A172 (cell line): ENCODE measurements around the gene COQ8A. TPM values are rescaled to one million over a fixed set of nuclear protein-coding genes. Genes with fewer than 3 reads are reported as not detected.

Experiments
- DNase-seq: peaks from one replicate; pipeline ENCODE4 v3.0.0-alpha.2; 2015; ENCODE audit warnings: low spot score
- total RNA-seq: library from RNA; depleted of rRNA; stranded (reverse); fragments of >200 nt; shearing (Covaris generic); gene quantifications from 2 replicates; pipeline ENCODE4 v1.2.3, GENCODE V29; 2014; rRNA removed

The COQ8A gene
- 6.9 and 7.9 TPM in 2 replicates for total RNA-seq

DNA sequence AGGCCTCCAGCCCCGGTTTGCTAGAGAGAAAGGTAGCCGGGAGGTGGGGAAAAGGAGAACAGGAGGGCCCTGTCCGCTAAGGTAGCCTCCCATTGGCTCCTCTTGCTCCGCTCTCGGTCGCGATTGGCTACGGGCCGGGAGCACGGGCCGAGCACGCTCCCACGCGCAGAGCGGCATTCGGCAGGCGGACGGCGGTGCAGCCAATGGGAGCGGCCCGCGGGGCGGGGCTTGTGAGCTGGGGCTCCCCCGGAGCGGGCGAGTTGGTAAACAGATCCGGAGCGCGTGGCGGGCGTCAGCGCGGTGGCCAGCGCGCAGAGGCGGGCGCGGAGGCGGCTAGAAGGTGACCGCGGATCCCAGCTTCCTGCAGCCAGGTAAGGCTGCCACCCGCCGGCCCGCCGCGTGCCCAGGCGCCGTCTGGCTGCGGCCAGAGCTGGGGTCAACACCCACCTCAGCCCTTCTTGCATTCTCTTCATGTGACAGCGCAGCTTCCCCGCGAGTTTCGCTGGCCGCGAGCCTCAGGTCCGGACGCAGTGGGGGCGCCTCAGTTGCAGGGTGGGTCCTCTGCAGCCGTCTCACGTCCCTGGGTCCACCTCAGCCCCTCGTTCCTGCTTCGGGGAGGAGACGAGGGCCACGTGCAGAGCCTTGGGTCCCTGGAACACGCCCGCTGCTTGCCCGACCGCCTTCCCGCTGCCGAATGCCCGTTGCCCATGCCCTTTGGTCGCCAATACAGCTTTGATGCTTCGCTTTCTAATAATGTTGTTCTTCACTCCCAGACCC lies at the start of gene COQ8A:
COQ8A (plus strand) TSS at position 266 of the 777 bp plus-strand sequence. CDS start 21,092 bp downstream, outside the sequence.
- peak; percentile 100 for DNase-seq

DNA sequence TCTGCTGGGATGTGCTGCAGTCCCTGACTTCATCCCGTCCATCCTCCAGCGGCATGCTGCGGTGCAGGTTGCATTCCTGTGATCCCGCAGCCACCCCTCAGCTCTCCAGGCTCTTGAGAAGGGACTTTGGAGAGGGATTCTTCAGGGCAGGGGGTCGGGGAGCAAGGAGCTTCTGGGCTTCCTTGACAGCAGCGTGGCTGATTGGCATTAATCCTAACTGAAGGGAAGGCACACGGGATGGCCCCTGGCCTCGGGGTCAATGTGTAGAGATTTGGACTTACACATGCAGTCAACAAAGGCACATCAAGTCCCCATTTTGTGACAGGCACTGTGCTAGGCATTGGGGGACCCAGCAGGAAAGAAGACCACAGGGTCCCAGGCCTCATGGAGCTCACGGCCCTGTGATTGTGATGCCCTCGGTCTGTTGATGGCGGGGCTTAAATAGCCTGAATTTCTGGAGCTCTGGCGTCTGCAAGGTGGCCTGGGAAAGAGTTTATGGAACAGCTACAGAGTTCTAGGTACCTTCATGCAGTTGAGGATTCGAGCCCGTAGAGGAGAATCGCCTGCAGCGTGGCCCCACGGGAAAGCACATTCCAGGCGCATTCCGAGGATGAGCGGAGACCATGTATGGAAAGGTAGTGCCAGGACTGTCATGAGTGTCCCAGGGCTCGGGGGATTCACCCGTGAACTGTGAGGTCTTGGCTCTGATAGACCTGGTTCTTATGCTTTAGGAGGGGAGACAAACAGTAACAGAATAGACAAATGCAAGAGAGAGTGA lies 49.6 kb upstream of the COQ8A start:
- DNase-seq = no peak

DNA sequence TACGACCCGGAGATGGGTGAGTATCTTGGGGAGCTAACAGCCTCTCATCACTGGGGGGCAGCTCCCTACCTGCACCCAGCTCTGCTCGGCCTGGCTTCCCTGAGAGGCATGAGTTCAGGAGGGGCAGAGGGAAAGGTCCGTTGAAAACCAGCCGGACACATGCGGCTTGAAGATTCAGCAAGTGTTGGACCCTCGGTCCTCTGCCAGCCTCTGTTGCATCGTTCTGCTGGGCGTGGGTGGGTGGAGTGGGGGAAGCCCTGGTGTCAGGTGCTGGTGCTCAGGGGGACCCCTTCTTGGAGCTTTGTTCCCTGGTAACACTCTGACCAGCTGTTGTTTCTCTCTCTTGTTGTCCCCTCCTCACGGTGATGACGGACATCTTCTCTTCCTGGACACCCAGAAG lies 48.7 kb upstream of the COQ8A start:
- DNase-seq = no peak

DNA sequence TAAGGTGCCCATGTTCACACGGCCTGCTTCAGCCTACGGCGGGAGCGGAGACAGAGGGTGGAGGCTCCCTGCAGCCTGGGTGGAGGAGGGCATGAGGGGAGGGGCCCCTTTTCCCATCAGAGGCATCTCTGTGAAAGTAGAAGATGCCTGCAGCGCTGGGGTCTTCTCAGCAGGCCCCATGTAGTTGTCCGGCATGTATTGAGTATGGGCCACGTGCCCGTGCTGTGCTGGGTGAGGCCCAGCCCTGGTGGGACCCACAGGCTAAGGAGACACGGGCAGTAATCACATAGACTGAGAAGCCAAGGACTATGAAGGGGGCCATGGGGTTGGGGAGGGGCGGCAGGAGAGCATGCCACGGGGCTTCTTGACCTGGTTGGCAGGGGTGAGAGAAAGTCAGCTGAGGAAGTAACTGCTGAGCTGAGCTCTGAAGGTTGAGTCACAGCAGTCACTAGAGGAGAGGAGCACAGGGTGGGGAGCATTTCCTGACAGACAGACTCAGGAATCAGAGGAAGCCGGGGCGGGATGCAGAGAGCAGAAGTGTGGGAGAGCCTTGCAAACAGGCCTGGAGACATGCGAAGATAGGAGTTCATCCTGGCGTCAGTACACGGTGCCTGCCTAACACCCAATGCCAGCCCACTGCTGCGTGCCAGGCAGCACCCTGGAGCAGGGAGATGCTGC lies 48.1 kb upstream of the COQ8A start:
- peak; percentile 49 for DNase-seq

DNA sequence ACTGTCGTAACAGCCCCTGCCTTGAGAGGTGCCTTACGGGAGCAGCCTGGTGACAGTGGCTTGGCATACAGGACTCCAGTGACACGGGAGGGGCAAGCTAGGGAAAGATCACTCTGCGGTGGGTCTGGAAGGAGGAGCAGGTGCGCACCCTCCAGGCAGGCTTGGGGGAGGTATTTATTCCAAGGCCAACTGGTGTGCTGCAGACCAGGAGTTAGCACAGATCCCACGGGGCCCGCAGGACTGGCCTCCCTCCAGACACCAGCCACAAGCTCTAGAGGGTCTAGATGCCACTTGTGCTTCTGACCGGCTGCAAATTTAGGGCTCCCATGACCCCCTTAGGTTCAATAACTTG lies 47.6 kb upstream of the COQ8A start:
- no peak for DNase-seq

DNA sequence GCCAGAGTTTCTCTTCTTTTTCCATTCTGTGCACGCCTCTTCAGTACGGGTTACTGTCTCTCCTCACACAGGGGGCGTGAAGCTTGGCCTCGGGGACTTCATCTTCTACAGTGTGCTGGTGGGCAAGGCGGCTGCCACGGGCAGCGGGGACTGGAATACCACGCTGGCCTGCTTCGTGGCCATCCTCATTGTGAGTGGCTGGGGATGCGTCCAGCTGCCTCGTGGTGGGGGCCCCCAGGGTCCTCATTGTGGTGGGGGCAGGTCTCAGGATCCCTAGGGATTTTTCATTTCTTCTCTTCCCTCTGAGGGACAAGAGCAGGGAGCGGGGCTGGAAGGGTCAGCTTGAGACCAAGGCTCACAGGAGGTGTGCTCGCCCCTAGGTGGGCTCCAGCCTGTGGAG lies 46.2 kb upstream of the COQ8A start:
- no peak for DNase-seq

DNA sequence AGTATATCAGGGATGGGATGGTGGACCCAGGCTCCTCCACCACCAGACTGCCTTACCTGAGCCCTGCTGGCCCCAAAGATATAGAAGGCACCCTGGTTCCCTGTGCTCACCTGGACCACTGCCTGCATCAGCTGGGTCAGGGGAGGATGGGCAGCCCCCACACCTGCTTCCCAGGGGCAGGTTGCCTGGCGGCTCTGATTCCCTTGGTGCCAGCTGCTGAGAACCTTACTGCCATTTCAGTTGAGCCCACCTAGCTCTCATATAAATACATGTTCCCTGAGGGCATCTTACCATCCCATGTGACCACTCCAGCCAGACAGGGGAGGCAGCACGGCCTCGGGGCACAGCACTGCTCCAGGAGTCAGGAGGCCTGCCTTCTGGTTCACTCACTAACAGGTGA lies 45.3 kb upstream of the COQ8A start:
- no peak for DNase-seq

DNA sequence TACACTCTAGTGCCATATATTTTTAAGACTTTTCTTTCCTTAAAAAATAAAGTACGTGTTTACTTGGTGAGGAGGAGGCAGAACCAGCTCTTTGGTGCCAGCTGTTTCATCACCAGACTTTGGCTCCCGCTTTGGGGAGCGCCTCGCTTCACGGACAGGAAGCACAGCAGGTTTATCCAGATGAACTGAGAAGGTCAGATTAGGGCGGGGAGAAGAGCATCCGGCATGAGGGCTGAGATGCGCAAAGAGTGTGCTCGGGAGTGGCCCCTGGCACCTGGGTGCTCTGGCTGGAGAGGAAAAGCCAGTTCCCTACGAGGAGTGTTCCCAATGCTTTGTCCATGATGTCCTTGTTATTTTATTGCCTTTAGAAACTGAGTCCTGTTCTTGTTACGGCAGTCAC lies 44.5 kb upstream of the COQ8A start:
- DNase-seq = no peak

DNA sequence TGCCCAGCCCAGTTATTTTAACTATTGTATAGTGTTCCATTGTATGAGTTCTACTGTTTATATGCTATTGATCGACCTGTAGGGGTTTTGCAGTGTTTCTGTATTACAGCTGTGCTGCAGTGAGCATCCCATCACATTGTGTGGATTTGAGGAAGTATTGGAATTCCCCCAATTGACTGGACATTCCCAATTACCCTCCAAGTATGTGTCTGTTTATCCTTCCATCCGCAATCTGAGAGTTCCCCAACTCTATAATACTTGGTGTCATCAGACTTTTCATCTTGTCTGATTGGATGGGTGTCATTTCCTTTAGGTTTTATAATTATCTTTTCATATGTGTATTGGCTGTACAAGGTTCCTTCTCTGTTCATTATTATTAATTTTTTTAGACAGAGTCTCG lies 41.8 kb upstream of the COQ8A start:
- no peak for DNase-seq

DNA sequence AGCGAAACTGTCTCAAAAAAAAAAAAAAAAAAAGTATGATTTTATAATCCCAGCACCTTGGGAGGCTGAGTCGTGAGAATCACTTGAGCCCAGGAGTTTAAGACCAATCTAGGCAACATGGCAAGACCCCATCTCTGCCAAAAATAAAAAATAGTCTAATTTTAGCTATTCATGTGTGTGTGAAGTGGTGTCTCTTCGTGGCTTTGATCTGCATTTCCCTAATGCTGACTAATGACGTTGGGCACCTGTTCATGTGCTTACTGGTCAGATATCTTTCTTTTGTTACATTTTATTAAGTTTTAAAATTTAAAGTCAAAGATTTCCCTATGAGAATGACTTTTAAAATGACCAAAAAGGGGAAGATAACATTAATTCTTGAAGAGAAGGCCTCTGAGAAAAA lies 38.7 kb upstream of the COQ8A start:
- no peak for DNase-seq

DNA sequence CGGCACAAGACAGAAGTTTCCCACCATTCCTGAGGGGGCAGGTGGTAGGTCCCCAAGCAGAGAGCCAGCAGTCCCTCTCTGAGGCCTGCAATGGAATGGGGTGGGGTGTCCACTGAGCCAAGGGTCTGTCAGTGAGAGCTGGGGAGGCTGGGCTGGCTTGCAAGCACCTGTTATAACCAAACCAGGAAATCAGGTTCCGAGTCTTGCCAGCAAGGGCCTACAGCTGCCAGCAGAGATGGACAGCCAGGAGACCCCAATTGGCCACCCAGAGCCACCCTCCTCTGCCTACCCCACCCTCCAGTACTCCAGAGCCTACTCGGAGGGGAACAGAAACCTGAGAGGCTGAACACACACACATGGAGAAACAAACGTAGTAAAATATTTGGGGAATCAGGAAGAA lies 37.5 kb upstream of the COQ8A start:
- no peak for DNase-seq

DNA sequence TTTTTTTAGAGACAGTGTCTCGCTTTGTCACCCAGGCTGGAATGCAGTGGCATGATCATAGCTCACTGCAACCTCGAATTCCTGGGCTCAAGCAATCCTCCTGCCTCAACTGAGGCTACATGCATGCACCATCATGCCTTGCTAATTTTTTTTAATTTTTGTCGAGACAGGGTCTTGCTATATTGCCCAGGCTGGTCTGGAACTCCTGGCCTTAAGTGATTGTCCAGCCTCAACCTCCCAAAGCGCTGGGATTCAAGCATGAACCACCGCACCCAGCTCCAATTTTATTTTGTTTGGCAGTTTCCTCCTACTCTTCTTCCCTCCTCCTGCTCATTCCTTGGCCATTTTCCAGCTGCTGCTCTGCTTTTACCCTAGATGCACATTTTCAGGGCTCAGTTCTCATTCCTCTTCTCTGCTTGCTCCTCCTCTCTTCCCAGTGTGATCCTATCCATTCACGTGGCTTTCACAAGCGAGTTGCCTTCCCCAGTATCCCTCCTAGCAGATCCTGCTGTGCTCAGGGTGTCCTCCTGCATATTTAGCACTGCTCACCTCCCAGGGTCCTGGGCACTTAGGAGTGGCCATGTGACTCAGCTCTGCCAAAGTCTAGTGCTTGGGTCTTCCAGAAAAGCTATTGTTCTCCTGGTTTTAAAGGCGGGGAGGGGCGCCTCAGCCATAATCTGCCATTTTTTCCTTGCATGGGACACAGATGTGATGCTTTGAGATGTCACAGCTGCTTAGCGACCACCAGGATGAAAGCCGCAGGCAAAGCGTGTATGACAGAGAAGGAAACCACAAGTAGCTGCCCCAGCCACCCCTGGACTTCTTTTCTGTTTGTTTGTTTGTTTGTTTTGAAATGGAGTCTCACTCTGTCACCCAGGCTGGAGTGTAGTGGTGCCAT lies 36.0 kb upstream of the COQ8A start:
- DNase-seq = peak; percentile 44

DNA sequence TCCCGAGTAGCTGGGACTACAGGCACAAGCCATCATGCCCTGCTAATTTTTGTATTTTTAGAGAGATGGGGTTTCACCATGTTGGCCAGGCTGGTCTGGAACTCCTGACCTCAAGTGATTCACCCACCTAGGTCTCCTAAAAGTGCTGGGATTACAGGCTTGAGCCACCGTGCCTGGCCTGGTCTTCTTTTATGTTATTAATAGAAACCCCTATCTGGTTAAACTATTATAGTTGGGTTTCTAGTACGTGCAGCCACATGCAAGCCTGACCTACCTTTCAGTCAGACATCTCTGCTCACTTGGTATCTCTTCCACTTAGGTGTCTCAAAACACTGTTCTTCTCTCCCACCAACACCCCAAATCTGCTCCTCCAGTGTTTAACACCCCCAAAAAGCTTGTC lies 35.3 kb upstream of the COQ8A start:
- DNase-seq = no peak

DNA sequence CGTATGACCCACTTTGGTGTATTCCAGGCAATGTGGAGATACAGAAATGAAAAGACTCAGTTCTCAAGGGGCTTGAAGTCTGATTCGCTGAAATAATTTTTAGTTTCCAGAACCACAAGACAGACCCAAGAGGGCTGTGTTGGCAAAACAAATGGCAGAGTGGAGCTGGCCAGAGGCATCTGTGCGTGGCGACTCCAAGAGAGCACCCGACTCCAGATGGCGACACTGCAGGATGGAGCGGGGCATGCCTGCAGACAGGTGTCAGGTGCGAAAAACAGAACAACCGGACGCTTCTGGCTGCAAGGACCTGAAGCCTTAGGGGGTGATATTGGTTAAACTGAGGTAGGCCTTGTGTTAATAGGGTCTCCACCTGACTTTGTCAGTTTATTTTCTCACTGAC lies 31.7 kb upstream of the COQ8A start:
- DNase-seq = no peak

DNA sequence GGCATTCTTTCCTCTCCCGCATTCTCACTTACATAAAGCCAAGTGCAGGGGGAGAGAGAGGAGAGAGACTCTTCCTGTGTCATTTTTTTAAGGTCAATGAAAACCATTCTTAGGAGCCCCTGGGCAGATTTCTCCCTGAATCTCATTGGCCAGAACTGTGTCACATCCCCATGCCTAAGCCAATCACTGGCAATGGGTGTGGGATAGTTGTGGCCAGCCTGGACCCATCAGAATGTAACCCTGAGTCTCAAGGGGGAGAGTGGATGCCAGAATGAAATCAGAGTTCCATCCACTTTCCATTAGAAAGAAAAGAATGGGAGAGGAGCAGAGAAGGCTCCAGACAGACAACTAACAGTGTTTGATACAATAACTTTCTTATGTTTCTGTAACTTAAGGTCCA lies 31.2 kb upstream of the COQ8A start:
- DNase-seq = no peak

DNA sequence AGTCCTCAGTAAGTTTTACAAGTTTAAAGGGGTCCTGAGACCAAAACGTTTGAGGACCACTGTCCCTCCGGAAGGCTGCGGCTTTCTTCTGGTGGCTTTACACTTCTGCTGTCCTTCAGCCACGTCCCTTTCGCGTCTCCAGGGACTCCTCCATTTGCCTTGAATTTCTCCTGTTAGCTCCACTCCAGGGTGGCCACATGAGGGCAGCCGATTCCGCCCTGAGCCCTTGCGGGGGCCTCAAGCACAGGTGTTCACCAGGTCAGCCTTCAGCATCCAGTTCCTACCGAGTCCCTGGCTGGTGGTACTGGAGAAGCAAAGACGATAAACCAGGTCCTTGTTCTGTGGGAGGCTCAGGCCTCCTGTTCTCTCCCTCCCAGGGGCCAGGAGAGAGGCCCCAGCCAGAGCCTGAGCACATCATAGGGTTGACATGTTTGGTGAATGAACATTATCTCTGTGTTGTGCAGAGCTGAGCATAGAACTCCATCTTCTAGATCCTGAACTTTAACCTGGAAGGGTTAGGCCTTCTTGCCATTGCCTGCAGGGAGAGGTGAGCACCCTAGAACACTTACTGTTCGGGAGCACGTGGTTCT lies 27.4 kb upstream of the COQ8A start:
- no peak for DNase-seq

DNA sequence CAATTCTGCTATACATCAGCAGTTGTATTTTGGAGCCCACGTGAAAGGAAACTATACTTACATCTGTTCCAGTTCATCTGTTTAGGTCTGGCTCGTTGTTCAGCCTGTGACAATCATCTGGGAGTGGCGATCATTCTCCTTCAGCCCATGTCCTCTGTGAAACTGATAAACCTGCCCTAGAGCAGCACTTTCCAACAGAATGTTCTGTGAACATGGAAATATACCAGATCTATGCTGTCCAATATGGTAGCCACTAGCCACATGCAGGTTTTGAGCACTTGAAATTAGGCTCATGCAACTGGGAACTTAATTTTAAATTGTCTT lies 24.5 kb upstream of the COQ8A start:
- no peak for DNase-seq

DNA sequence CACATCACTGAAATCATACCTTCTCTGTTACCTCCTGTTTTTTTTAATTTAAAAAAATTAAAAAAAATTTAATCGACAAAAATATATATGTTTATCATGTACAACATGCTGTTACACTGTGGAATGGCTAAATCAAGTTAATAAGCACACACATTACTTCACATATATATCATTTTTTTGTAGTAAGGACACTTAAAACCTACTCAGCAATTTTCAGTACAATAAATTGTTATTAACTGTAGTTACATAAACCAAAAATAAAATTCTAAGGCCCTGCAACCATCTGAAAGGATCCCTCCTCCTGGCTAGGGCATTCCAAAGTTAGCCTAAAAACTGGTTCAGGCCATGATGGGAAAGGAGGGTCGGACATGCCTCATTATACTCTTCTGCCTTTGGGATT lies 23.6 kb upstream of the COQ8A start:
- no peak for DNase-seq

DNA sequence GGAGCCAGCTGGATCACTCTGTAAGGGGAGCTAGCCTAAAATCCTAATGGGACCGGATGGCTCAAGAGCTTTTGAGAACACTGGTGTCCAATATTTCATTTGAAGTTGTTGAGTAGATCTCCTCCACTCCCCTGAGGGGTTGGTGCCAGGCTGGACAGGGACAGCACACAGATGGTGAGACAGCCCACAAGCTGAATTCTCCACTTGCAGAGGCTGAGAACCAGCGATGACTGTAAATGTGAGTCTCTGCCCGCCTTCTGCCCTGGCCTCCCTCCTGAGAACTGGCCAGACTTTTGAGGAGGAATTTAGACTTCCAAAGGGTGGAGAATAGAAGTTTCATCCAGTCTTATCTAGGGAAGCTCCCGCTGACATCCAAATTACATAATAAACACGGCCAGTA lies 20.5 kb upstream of the COQ8A start:
- no peak for DNase-seq

DNA sequence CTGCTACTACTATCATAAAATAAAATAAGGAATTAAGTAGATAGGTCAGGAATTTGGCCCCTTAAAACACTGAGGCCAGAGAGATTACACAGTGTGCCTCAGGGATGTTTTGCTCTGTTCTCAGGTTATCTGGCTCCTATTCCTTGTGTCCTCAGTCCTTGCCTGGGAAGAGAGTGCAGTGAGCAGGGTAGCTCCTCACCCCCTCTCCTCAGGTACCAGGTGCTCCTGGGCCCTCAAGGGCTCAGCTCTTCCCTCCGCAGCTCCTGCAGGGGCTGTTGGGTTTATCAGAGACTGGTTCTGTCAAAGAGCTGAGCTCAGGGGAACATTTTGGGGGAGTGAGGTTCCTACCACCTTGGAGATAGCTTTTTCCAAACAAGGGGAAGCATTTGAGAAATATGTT lies 20.1 kb upstream of the COQ8A start:
- no peak for DNase-seq

DNA sequence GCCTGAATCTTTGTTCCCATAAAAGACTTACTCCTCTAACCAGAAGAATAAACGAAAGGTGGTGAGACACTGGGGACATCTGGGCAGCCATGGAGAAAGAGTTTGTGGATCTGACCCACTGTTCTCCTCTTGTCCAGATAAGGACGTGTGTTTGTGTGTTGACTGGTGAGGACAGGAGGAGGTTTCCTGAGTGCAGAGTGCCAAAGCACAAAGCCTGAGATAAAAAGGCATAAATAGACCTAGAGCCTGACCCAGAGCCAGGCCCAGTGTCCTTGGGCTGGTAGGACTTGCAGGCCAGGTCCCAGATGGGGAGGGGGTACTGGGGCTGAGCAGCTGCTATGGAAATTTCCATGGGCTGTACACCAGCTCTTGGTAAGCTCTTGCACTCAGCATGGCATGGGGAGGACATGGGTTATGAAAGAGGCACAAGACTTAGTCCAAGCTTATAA lies 19.6 kb upstream of the COQ8A start:
- no peak for DNase-seq

DNA sequence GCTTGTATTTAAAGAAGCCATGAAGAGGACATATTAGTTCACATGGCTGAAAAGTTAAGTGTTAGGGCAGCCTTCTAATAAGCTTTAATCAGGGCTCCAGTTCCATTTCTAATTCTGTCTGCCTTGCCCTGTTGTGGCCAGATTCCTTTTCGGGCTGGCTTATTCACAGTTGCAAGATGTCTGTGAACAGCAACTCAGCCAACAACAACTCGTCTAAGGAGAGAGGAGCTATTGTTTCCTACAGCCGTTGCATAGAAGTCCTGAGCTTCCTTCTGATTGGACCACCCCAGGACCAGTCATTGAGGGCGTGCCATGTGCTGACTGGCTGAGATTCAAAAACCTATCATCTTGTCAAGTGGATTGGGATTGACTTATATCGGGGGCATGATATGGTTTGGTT lies 18.6 kb upstream of the COQ8A start:
- DNase-seq = no peak
